Activated T-helper 1 cell treated with anti-CD3 and anti-CD28 coated beads, Interleukin-2, amount 50 U/mL, for 16 hours (primary cell): ENCODE data around the gene CLEC16A.

Experiments
- DNase-seq, 2 donors: peaks; one replicate each; pipeline ENCODE4 v3.0.0-alpha.2; 2020; ENCODE audit warnings: low read depth in 1 of 2, low spot score in 1 of 2

The CLEC16A gene

GRCh38 chr16:11134722-11135463 lies 190.5 kb downstream of the CLEC16A start:
- no peak for DNase-seq

DNA sequence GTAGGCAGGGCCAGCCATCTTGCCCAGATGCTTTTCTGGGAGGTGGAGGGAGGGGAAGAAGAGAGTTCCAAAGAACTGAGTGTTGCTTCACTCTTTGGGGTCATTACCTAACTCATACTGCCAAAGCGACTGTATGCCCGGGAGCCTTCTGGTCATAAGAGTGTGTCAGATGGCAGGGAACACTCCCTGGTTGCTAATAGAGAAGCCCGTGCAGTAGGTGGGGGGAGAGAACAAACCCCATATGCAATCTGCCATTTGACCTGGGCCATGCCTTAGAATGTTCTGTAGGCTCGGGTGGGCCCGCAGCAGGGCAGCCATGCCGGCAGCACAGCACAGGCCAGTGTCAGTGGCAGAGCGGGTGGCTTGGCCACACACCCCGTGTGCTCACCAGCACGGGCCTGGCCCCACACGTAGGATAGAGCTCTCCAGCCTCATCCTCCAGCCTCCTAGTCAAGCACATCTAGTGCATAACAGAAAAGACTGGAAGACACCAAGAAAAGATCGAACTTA lies 191.2 kb downstream of the CLEC16A start:
- DNase-seq = no peak

GRCh38 chr16:11136600-11136999 lies 192.2 kb downstream of the CLEC16A start:
- DNase-seq = no peak

GRCh38 chr16:11138022-11138768 lies 193.8 kb downstream of the CLEC16A start:
- DNase-seq = no peak

DNA sequence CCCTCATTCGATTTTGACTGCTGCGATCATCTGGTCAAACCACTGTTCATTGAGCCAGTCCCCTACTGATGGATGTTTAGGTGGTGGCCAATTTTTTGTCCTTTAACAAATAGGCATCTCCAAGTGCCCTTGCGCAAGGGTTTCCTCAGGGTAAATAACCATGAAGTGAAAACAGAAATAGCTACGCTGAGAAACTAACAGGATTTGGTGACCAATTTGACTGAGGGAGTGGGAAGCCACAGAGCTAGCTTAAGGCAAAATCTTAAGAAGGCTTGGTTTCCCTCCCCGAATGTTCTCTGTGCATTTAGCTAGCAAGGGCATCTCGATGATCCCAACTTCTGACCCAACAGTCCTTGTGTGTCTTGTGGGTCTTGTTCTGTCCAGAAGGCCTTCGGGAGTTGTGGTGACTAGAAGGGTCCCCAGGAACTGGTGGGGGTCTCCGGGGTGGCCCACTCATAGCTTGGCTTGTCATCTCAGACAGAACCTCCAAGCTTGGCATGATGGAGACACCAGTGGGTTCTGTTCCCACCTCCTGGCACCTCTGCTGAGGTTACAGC lies 194.5 kb downstream of the CLEC16A start:
- DNase-seq = no peak

DNA sequence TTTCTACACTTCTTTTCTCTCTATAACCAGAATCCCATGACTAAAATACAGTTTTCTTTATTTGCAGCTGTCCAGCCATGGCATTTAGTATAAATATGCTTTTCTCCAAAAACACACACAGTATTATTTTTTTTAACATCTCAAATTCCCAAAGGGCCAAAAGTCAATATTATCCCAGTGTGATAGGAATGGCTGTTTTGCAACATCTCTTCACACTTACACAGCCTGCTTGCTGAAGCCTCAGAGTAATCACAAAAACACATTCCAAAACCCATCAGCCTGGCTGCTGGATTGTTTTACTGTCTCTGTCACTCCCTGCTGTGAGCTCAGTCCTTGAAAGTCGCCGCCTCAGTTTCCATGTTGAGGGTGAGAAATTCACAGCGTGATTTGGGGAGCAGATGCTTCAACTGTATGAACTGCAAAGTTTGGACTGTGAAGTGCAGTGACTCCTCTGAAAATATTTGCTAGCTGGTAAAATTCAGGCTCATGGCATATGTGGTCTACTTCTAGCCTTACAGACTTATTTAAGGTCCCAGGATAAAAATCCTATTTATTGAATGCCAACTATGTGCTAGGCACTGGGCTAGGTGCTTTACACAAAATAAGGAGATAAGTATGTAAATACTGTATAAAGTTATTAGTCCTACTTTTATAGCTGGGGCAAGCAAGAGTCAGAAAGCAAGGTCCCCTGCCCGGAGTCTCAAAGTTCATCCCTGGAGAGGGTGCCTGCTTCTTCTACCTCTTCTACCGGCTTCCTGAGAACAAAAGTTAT lies 195.1 kb downstream of the CLEC16A start:
- no peak for DNase-seq

- no peak for DNase-seq
Measured at GRCh38 chr16:11140098-11140375, 195.7 kb downstream of the CLEC16A start.

GRCh38 chr16:11140466-11140865 lies 196.1 kb downstream of the CLEC16A start:
- no peak for DNase-seq

DNA sequence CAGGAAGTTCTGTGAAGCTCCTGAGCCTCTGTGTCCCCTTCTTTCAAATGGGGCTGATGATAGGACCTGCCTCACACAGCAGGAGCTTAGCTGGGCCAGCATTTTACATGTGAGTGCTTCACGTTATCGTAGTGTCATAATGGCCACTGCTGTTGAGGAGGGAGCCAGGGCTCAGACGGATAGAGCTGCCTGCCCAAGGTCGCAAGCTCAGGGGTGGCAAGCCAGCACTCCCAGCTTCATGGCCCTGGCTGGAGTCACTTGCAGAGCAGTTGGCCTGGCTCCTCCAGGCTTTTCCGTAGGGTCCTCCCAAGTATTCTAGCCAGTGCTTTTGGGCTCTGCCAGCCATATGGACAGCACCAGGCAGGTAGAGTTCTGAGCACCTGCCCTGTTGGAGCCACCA lies 196.5 kb downstream of the CLEC16A start:
- no peak for DNase-seq

DNA sequence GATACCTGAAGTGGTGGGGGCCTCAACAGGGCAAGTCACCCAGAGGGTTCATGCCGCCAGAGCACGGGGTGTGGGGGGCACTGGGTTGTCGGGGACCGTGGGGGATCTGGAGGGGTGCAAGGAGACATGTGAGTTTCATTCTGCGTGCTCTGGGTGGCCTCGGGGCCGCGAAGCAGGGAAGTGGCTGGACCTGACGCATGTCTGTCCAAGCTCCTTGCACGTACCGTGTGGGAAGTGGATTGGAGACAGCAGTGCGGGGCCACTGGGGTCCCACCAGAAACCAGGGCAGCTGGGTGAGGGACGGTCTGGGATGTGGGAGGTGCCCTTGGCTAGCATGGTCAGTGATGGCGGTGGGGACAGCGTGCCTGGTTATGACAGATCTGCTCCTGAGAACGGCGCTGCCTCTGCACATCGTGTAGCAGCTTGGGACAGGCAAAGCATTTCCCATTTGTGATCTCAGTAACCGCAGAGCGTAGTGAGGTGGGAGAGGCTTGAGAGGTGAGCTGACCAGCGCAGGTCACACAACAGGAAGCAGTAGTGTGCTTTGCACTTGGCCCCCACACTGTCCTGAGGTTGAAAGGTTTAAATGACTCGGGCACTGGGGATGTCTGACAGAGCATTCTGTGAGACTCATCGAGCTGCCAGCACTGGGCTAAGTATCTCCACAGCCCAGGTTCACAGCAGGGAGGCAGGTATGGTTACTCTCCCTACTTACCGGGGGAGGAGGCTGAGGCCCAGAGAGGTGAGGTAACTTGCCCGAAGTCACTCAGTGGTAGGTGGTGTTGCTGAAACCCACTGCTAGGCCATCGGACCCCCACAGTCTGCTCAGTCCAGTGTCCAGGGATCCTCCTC lies 197.3 kb downstream of the CLEC16A start:
- DNase-seq = no peak

DNA sequence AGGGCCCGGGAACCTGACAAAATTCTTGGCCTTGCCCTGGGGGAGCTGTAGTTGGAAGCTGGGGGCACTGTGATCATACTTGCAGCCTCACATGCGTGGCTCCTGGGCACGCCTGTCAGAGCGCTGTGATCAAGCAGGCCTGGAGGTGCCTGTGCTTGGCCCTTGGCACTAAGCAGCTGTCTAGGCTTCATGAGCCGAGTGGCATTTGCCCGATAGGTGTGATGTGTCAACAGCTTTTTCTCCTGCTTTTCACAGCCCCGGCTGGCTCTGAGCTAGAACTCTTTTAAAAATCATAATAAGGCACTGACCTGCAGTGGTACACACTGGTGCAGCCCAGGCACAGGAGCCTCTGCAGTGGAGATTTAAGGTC lies 197.9 kb downstream of the CLEC16A start:
- no peak for DNase-seq

DNA sequence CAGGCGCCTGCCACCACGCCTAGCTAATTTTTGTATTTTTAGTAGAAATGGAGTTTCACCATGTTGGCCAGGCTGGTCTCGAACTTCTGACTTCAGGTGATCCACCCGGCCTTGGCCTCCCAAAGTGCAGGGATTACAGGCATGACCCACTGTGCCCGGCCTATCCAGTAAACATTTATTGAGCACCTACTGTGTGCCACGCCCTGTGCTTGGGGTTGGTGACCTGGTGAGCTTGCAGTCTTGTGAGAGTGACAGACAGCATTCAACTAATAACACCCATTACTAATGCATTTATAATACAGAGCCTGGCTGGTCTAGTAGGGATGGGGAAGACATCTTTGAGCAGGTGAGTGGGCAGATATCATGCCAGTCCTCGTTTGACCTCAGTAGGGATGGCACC lies 198.6 kb downstream of the CLEC16A start:
- no peak for DNase-seq

GRCh38 chr16:11143372-11144035 lies 199.1 kb downstream of the CLEC16A start:
- DNase-seq = no peak

DNA sequence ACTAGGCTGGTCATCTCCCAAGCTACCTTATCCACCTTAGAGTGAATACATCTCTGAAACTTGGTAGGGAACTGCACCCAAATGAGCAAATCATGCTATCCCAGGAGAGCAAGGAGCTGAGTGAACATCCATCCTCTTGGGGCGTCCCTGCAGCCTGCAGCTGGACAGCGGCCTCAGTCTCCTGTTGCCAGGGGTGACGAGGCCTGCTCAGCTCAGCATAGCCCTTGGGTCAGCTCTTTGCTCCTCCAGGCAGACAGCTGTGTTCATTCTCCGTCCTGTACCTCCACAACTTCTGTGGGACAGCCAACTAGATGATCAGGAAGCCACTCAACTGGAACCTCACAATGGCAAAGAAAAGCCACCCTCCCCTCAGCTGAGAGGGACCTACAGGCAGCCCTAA lies 199.8 kb downstream of the CLEC16A start:
- DNase-seq = no peak

GRCh38 chr16:11145173-11145818 lies 200.9 kb downstream of the CLEC16A start:
- DNase-seq = no peak

DNA sequence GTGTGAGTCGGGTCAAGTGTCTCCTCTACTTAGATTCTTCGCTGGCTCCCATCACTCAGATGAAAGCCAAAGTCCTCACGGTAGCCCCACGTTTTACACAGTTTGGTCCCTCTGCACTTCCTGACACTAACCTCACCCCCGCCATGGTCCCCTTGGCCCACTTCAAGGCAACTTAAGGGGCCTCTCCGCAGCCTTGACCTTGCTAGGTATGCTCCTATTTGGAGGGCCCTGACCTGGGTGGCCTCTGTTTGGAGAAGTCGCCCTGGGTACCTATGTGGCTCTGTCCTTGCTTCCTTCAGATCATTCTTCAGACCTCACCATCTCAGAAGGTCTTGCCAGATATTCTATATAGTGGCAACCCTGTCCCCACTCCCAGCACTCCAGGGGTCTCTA lies 201.5 kb downstream of the CLEC16A start:
- no peak for DNase-seq

- no peak for DNase-seq
Measured at GRCh38 chr16:11147033-11147753, 202.8 kb downstream of the CLEC16A start.

- DNase-seq = no peak
Measured at GRCh38 chr16:11147754-11148444, 203.5 kb downstream of the CLEC16A start.
